GM21360 (cell line): ENCODE data around the gene EPHA6.
"Not testable (repeated sequence)": the region's sequence is repeated elsewhere in the genome, so short reads cannot be mapped to it uniquely, and the experiment has no call there.

Experiments used
- ATAC-seq: cut with Tn5 transposase; IDR thresholded peaks from one replicate; pipeline ENCODE4 v1.9.1; 2021; ENCODE audit warnings: mild to moderate bottlenecking, moderate library complexity; ENCODE audit not compliant: unreplicated experiment

EPHA6 gene

GRCh38 chr3:97421565-97421964 is 607.2 kb downstream of the EPHA6 start:
- no peak for ATAC-seq

GRCh38 chr3:97425002-97425401 is 610.6 kb downstream of the EPHA6 start:
- no peak for ATAC-seq

GRCh38 chr3:97430601-97431000 is 616.2 kb downstream of the EPHA6 start:
- ATAC-seq, result no peak

GRCh38 chr3:97432914-97433313 is 618.5 kb downstream of the EPHA6 start:
- ATAC-seq, result no peak

GRCh38 chr3:97438131-97438530 is 623.7 kb downstream of the EPHA6 start:
- no peak for ATAC-seq

GRCh38 chr3:97439373-97439772 is 625.0 kb downstream of the EPHA6 start:
- no peak for ATAC-seq

- ATAC-seq, result no peak
Measured at GRCh38 chr3:97464035-97464434, 649.6 kb downstream of the EPHA6 start.

GRCh38 chr3:97470481-97470880 is 656.1 kb downstream of the EPHA6 start:
- ATAC-seq, result no peak

GRCh38 chr3:97479740-97480139 is 665.3 kb downstream of the EPHA6 start:
- no peak for ATAC-seq

- not testable (repeated sequence) for ATAC-seq
Measured at GRCh38 chr3:97480696-97481289, 666.4 kb downstream of the EPHA6 start.

GRCh38 chr3:97481416-97481815 is 667.0 kb downstream of the EPHA6 start:
- ATAC-seq, result no peak

- no peak for ATAC-seq
Measured at GRCh38 chr3:97485206-97485605, 670.8 kb downstream of the EPHA6 start.

GRCh38 chr3:97487587-97487986 is 673.2 kb downstream of the EPHA6 start:
- no peak for ATAC-seq

- no peak for ATAC-seq
Measured at GRCh38 chr3:97488741-97489140, 674.3 kb downstream of the EPHA6 start.

- no peak for ATAC-seq
Measured at GRCh38 chr3:97495896-97496295, 681.5 kb downstream of the EPHA6 start.

- ATAC-seq, result no peak
Measured at GRCh38 chr3:97497138-97497537, 682.7 kb downstream of the EPHA6 start.

- ATAC-seq, result no peak
Measured at GRCh38 chr3:97504463-97504862, 690.1 kb downstream of the EPHA6 start.

GRCh38 chr3:97510795-97511194 is 696.4 kb downstream of the EPHA6 start:
- no peak for ATAC-seq

GRCh38 chr3:97515076-97515475 is 700.7 kb downstream of the EPHA6 start:
- ATAC-seq, result no peak

GRCh38 chr3:97530691-97531090 is 716.3 kb downstream of the EPHA6 start:
- ATAC-seq, result no peak

GRCh38 chr3:97547573-97547972 is 733.2 kb downstream of the EPHA6 start:
- ATAC-seq, result not testable (repeated sequence)

- ATAC-seq, result no peak
Measured at GRCh38 chr3:97550408-97550807, 736.0 kb downstream of the EPHA6 start.

GRCh38 chr3:97552186-97552585 is 737.8 kb downstream of the EPHA6 start:
- no peak for ATAC-seq
